Measurements from ENCODE around the gene PBRM1. TPM values are rescaled to one million over a fixed set of nuclear protein-coding genes. Genes with fewer than 3 reads are reported as not detected.

Gene PBRM1
- total RNA-seq, 1 donor from 2014 or later = 62.6 TPM

- Histone ChIP-seq H3K9ac (ENCODE audit: low read depth in 1 of 3, low read length in 3 of 3) (no peak overlapping the region), H3K4me1 (ENCODE audit: control insufficient read depth in 3 of 3, insufficient read depth in 3 of 3, low read length in 3 of 3) (no peaks in the 10 kb centered on the region), H3K27me3 (ENCODE audit: control insufficient read depth in 3 of 3, insufficient read depth in 3 of 3, low read length in 3 of 3) (no peaks in the 10 kb centered on the region), H3K4me3 (ENCODE audit: low read length in 3 of 3) (no peak overlapping the region), H3K27ac (ENCODE audit: low read depth, low read length) (no peak overlapping the region), H3K9me3 (ENCODE audit: control insufficient read depth in 3 of 3, low read length in 3 of 3) (no peaks in the 10 kb centered on the region), H3K36me3 (ENCODE audit: control insufficient read depth in 3 of 3, insufficient read depth in 3 of 3, low read length in 3 of 3) (peaks cover 2 to 5% (median 3%) of the 10 kb centered on the region in 3 donors)
Observed at GRCh38 chr3:52721002-52721729, 35.5 kb upstream of the PBRM1 start.

DNA sequence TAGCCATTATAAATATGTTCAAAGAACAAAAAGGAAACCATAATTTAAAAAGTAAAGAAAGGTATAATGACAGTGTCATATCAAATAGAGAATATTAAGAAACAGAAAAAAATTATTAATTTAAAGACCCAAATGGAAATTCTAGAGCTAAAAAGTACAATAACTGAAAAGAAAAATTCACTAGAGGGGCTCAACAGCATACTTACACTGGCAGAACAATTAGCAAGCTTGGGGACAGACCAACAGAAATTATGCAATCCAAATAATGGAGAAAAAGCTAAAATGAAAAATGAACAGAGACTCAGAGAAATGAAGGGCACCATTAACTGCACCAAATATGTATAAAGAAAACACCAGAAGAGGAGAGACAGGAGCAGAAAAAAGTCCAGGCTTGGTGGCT, 33.9 kb upstream of the PBRM1 start:
- H3K36me3 ChIP-seq (ENCODE audit: control insufficient read depth in 3 of 3, insufficient read depth in 3 of 3, low read length in 3 of 3) = peaks cover 2 to 5% (median 3%) of the 10 kb centered on the region in 3 donors
- no peak overlapping the region for H3K9ac ChIP-seq (ENCODE audit: low read depth in 1 of 3, low read length in 3 of 3)
- H3K4me3 ChIP-seq (ENCODE audit: low read length in 3 of 3) = no peak overlapping the region
- no peaks in the 10 kb centered on the region for H3K4me1 ChIP-seq (ENCODE audit: control insufficient read depth in 3 of 3, insufficient read depth in 3 of 3, low read length in 3 of 3)
- H3K9me3 ChIP-seq (ENCODE audit: control insufficient read depth in 3 of 3, low read length in 3 of 3) = no peaks in the 10 kb centered on the region
- H3K27me3 ChIP-seq (ENCODE audit: control insufficient read depth in 3 of 3, insufficient read depth in 3 of 3, low read length in 3 of 3) = no peaks in the 10 kb centered on the region
- no peak overlapping the region for H3K27ac ChIP-seq (ENCODE audit: low read depth, low read length)

DNA sequence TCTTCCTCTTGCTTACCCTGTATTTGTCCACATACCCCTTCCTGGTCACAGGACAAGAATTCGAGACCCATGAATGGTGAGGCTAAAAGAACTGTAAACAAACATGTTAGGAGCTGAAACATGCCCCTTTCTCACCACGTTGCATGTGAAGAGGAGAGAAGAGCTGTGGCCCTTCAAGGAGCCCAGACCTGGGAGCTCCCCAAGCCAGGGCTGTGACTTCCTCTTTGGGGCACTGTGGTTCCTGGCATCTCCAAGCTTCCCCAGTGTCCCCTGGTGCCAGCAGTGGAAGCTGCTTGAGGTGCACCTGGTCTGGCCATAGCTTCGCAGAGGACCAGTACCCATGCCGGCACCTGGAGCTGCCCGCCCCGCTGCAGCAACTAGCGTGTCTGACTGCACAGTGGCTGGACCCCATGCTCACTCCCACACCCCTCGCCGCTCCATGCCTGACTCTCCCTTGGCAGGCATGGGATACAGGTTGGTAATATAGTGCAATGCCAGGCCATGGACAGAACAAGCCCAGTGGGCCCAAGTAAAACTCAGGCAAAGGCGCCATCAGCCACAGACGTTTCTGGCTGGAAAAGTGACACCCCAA, 30.1 kb upstream of the PBRM1 start:
- Histone ChIP-seq H3K27ac (ENCODE audit: low read depth, low read length) (no peak overlapping the region), H3K9me3 (ENCODE audit: control insufficient read depth in 3 of 3, low read length in 3 of 3) (no peaks in the 10 kb centered on the region), H3K4me3 (ENCODE audit: low read length in 3 of 3) (no peak overlapping the region), H3K27me3 (ENCODE audit: control insufficient read depth in 3 of 3, insufficient read depth in 3 of 3, low read length in 3 of 3) (no peaks in the 10 kb centered on the region), H3K9ac (ENCODE audit: low read depth in 1 of 3, low read length in 3 of 3) (no peak overlapping the region), H3K36me3 (ENCODE audit: control insufficient read depth in 3 of 3, insufficient read depth in 3 of 3, low read length in 3 of 3) (peaks cover 2 to 12% (median 3%) of the 10 kb centered on the region in 3 donors), H3K4me1 (ENCODE audit: control insufficient read depth in 3 of 3, insufficient read depth in 3 of 3, low read length in 3 of 3) (no peaks in the 10 kb centered on the region)

DNA sequence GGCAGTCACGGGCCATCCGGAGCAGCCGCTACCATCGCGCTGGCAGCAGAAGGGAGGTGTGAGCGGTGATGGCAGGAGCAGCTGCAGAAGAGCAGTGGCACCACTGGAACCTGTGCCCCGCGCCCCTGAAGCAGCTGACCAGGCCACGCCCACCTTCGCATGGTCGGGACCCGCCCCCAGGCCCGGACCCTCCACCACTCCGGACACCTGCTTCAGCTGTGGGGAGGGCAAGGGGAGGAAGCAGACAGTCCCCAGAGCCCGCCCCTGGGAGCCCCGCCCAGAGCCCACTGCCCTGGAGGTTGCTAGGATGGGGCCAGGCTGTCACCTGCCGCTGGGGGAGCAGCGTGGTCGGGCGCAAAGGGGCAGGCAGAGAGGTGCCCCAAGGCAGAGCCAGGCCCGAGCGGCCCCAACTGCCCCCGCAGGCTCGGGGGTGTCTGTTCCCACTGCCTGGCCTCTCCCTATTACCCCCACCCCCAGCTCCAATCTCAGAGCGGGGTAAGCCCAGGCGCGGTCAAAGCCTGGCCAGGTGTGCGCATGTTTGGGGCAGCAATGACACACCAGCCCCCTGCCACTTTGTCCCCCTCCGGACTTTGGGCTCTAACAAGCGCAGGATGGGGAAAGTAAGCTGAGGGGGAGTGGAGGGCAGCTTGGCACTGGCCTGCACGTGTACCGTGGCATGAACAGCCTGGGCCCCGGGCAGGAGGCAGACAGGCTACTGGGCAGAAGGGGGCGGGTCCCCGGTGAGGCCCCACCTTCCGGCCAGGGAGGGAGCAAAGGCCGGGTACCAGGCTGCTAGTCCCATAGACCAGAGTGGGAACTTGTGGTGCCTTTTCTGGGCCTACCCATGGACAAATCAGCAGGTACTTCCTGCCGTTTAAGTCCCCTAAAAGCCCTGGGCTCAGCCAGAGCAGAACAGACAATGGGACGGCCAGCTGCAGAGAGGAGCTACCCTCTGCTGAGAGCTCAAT, 28.9 kb upstream of the PBRM1 start:
- H3K9me3 ChIP-seq (ENCODE audit: control insufficient read depth in 3 of 3, low read length in 3 of 3) = no peaks in the 10 kb centered on the region
- H3K9ac ChIP-seq (ENCODE audit: low read depth in 1 of 3, low read length in 3 of 3) = no peak overlapping the region
- no peaks in the 10 kb centered on the region for H3K4me1 ChIP-seq (ENCODE audit: control insufficient read depth in 3 of 3, insufficient read depth in 3 of 3, low read length in 3 of 3)
- H3K27me3 ChIP-seq (ENCODE audit: control insufficient read depth in 3 of 3, insufficient read depth in 3 of 3, low read length in 3 of 3) = no peaks in the 10 kb centered on the region
- H3K27ac ChIP-seq (ENCODE audit: low read depth, low read length) = no peak overlapping the region
- peaks cover 3 to 14% (median 6%) of the 10 kb centered on the region in 3 donors for H3K36me3 ChIP-seq (ENCODE audit: control insufficient read depth in 3 of 3, insufficient read depth in 3 of 3, low read length in 3 of 3)
- no peak overlapping the region for H3K4me3 ChIP-seq (ENCODE audit: low read length in 3 of 3)

GRCh38 chr3:52712291-52713212, 26.8 kb upstream of the PBRM1 start:
- Histone ChIP-seq H3K27ac (ENCODE audit: low read depth, low read length) (no peak overlapping the region), H3K4me1 (ENCODE audit: control insufficient read depth in 3 of 3, insufficient read depth in 3 of 3, low read length in 3 of 3) (peaks cover 0 to 3% (median 1%) of the 10 kb centered on the region in 3 donors), H3K27me3 (ENCODE audit: control insufficient read depth in 3 of 3, insufficient read depth in 3 of 3, low read length in 3 of 3) (no peaks in the 10 kb centered on the region), H3K9me3 (ENCODE audit: control insufficient read depth in 3 of 3, low read length in 3 of 3) (no peaks in the 10 kb centered on the region), H3K9ac (ENCODE audit: low read depth in 1 of 3, low read length in 3 of 3) (no peak overlapping the region), H3K4me3 (ENCODE audit: low read length in 3 of 3) (no peak overlapping the region), H3K36me3 (ENCODE audit: control insufficient read depth in 3 of 3, insufficient read depth in 3 of 3, low read length in 3 of 3) (peaks cover 6 to 25% (median 18%) of the 10 kb centered on the region in 3 donors)

- H3K27me3 ChIP-seq (ENCODE audit: control insufficient read depth in 3 of 3, insufficient read depth in 3 of 3, low read length in 3 of 3) = no peaks in the 10 kb centered on the region
- H3K27ac ChIP-seq (ENCODE audit: low read depth, low read length) = no peak overlapping the region
- H3K36me3 ChIP-seq (ENCODE audit: control insufficient read depth in 3 of 3, insufficient read depth in 3 of 3, low read length in 3 of 3) = peaks cover 6 to 28% (median 18%) of the 10 kb centered on the region in 3 donors
- no peak overlapping the region for H3K9ac ChIP-seq (ENCODE audit: low read depth in 1 of 3, low read length in 3 of 3)
- H3K4me1 ChIP-seq (ENCODE audit: control insufficient read depth in 3 of 3, insufficient read depth in 3 of 3, low read length in 3 of 3) = peaks cover 8 to 17% (median 15%) of the 10 kb centered on the region in 3 donors
- H3K4me3 ChIP-seq (ENCODE audit: low read length in 3 of 3) = no peak overlapping the region
- no peaks in the 10 kb centered on the region for H3K9me3 ChIP-seq (ENCODE audit: control insufficient read depth in 3 of 3, low read length in 3 of 3)
Observed at GRCh38 chr3:52710512-52710911, 24.8 kb upstream of the PBRM1 start.

DNA sequence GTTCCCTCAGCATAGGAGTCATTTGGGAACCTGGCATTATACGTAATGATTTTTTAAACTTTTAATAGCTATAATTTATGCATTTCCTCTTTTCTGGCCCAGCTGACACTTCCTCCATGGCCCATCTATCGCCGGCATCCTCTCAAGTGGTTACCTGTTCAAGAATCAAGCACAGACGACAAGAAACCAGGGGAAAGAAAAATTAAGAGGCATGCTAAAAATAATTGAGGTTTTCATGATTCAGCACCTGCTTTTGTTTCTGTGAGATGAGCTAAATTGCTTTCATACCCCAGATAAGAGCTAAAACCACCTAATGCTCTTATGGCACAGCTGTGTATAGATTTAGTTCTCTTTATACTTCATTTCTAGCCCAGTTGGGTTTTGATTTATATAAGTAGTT, 21.9 kb upstream of the PBRM1 start:
- Histone ChIP-seq H3K9ac (ENCODE audit: low read depth in 1 of 3, low read length in 3 of 3) (peak overlapping the region in 2 of 3 donors; percentile 32 to 98), H3K9me3 (ENCODE audit: control insufficient read depth in 3 of 3, low read length in 3 of 3) (no peaks in the 10 kb centered on the region), H3K36me3 (ENCODE audit: control insufficient read depth in 3 of 3, insufficient read depth in 3 of 3, low read length in 3 of 3) (peaks cover 5 to 27% (median 18%) of the 10 kb centered on the region in 3 donors), H3K27me3 (ENCODE audit: control insufficient read depth in 3 of 3, insufficient read depth in 3 of 3, low read length in 3 of 3) (no peaks in the 10 kb centered on the region), H3K27ac (ENCODE audit: low read depth, low read length) (no peak overlapping the region), H3K4me3 (ENCODE audit: low read length in 3 of 3) (peak overlapping the region in 1 of 3 donors; percentile 15), H3K4me1 (ENCODE audit: control insufficient read depth in 3 of 3, insufficient read depth in 3 of 3, low read length in 3 of 3) (peaks cover 23 to 39% (median 24%) of the 10 kb centered on the region in 3 donors)

- Histone ChIP-seq H3K9ac (ENCODE audit: low read depth in 1 of 3, low read length in 3 of 3) (peak within 1 kb of the TSS; percentile 94 to 98 (median 98)), H3K27me3 (ENCODE audit: control insufficient read depth in 3 of 3, insufficient read depth in 3 of 3, low read length in 3 of 3) (no peaks in the 10 kb centered on the region), H3K27ac (ENCODE audit: low read depth, low read length) (peak within 1 kb of the TSS; percentile 79), H3K36me3 (ENCODE audit: control insufficient read depth in 3 of 3, insufficient read depth in 3 of 3, low read length in 3 of 3) (peaks cover 4 to 21% (median 18%) of the 10 kb centered on the region in 3 donors), H3K4me3 (ENCODE audit: low read length in 3 of 3) (peak within 1 kb of the TSS; percentile 98 to 100 (median 99)), H3K9me3 (ENCODE audit: control insufficient read depth in 3 of 3, low read length in 3 of 3) (no peaks in the 10 kb centered on the region), H3K4me1 (ENCODE audit: control insufficient read depth in 3 of 3, insufficient read depth in 3 of 3, low read length in 3 of 3) (peaks cover 24 to 39% (median 28%) of the 10 kb centered on the region in 3 donors)
Observed at GRCh38 chr3:52705688-52706686, 20.3 kb upstream of the PBRM1 start, which contains the start of the genes GLT8D1 and SPCS1. GLT8D1 (minus strand) TSS chr3:52705791; CDS start chr3:52700460, 5,331 bp downstream. SPCS1 (plus strand) TSS chr3:52706106; CDS start chr3:52706247, 141 bp downstream.
